Measurements from ENCODE around the gene BMF. TPM values are rescaled to one million over a fixed set of nuclear protein-coding genes. Genes with fewer than 3 reads are reported as not detected.

BMF gene
- total and polyA plus RNA-seq, 7 donors: 0.65 to 7.2 (median 3.4) TPM

- TF ChIP-seq CTCF (IDR thresholded peaks at IDR 0.05): no peak
- 72 to 88% (median 82%) methylated on average over 14 of the region's 14 CpGs for WGBS, 3 donors
Measured at GRCh38 chr15:40087068-40087810, 21.4 kb downstream of the BMF start.

GRCh38 chr15:40085266-40085665, 23.4 kb downstream of the BMF start:
- no peak for DNase-seq
- peaks cover 0 to 5% of the 10 kb centered on the region in 2 donors for H3K36me3 ChIP-seq (ENCODE audit: insufficient read depth in 1 of 2, low read depth in 1 of 2)
- intact Hi-C loops (cut with DNase I): no loop called here

More at GRCh38 chr15:40087068-40087810, 21.4 kb downstream of the BMF start:
- Histone ChIP-seq H3K36me3 (ENCODE audit: insufficient read depth in 1 of 2, low read depth in 1 of 2) (peaks cover 0 to 19% of the 10 kb centered on the region in 2 donors), H3K4me3 (no peak overlapping the region), H3K27me3 (ENCODE audit: insufficient read depth in 3 of 3, low read length in 2 of 3) (no peaks in the 10 kb centered on the region), H3K27ac (no peak overlapping the region), H3K4me1 (peaks cover 54% of the 10 kb centered on the region), H3K9me3 (no peaks in the 10 kb centered on the region)
- ATAC-seq: no peak
- DNase-seq: no peak
- intact Hi-C loops (cut with DNase I): no loop called here

GRCh38 chr15:40084650-40085049, 24.0 kb downstream of the BMF start:
- Histone ChIP-seq H3K36me3 (ENCODE audit: insufficient read depth in 1 of 2, low read depth in 1 of 2) (no peaks in the 10 kb centered on the region), H3K27ac (no peak overlapping the region), H3K4me1 (peaks cover 57% of the 10 kb centered on the region), H3K27me3 (ENCODE audit: insufficient read depth in 3 of 3, low read length in 2 of 3) (no peaks in the 10 kb centered on the region), H3K4me3 (no peak overlapping the region), H3K9me3 (no peaks in the 10 kb centered on the region)
- WGBS, 3 donors: 94 to 96% (median 95%) methylated on average over 9 of the region's 9 CpGs
- TF ChIP-seq CTCF (IDR thresholded peaks at IDR 0.05): no peak
- ATAC-seq (no peak), DNase-seq (no peak)
- intact Hi-C loops (cut with DNase I): no loop called here

More at GRCh38 chr15:40085266-40085665, 23.4 kb downstream of the BMF start:
- Histone ChIP-seq H3K9me3 (no peaks in the 10 kb centered on the region), H3K4me3 (no peak overlapping the region), H3K27me3 (ENCODE audit: insufficient read depth in 3 of 3, low read length in 2 of 3) (no peaks in the 10 kb centered on the region), H3K27ac (no peak overlapping the region), H3K4me1 (peaks cover 62% of the 10 kb centered on the region)
- 75 to 79% (median 75%) methylated on average over 10 of the region's 10 CpGs for whole genome bisulfite sequencing, 3 donors
- ATAC-seq: no peak
- TF ChIP-seq CTCF (IDR thresholded peaks at IDR 0.05): no peak

- H3K9me3 ChIP-seq: no peaks in the 10 kb centered on the region
- DNase-seq: no peak
- H3K27me3 ChIP-seq (ENCODE audit: insufficient read depth in 3 of 3, low read length in 2 of 3): no peaks in the 10 kb centered on the region
- WGBS, 3 donors: 52 to 58% (median 54%) methylated on average over 12 of the region's 12 CpGs
- H3K4me3 ChIP-seq: peak overlapping the region; percentile 58
- peak overlapping the region; percentile 68 for H3K27ac ChIP-seq
- peaks cover 34% of the 10 kb centered on the region for H3K4me1 ChIP-seq
- H3K36me3 ChIP-seq (ENCODE audit: insufficient read depth in 1 of 2, low read depth in 1 of 2): no peaks in the 10 kb centered on the region
- ATAC-seq: peak; percentile 13 to 38 (median 30)
- no peak for TF ChIP-seq CTCF (IDR thresholded peaks at IDR 0.05)
- intact Hi-C loops (cut with DNase I): no loop called here
Measured at GRCh38 chr15:40082195-40082883, 26.3 kb downstream of the BMF start.

Measured in psoas muscle (tissue), 8 donors.